Testis (tissue), 3 donors: Measurements from ENCODE around the gene SDHAF2. TPM values are rescaled to one million over a fixed set of nuclear protein-coding genes. Genes with fewer than 3 reads are reported as not detected.
"Not testable (repeated sequence)": the region's sequence is repeated elsewhere in the genome, so short reads cannot be mapped to it uniquely, and the experiment has no call there.

Experiments used
- DNase-seq: peaks from one replicate; pipeline ENCODE4 v3.0.0-alpha.2; 2019
- H3K27ac ChIP-seq, 2 donors: fragments of 200-600 bp; sonication (generic); one replicate each; pipeline ENCODE4 v1.5.1; 2019
- H3K27me3 ChIP-seq: fragments of 200-600 bp; sonication (generic); one replicate; pipeline ENCODE4 v1.5.1; 2019
- H3K36me3 ChIP-seq: fragments of 200-600 bp; sonication (generic); one replicate; pipeline ENCODE4 v1.5.1; 2017; ENCODE audit warnings: low read depth; ENCODE audit errors: missing control alignments
- H3K4me1 ChIP-seq: fragments of 200-600 bp; sonication (generic); one replicate; pipeline ENCODE4 v1.5.1; 2019
- H3K4me3 ChIP-seq, 2 donors: fragments of 200-600 bp; sonication (generic); one replicate each; pipeline ENCODE4 v1.5.1; 2017 to 2019
- H3K9me3 ChIP-seq: fragments of 200-600 bp; sonication (generic); one replicate; pipeline ENCODE4 v1.5.1; 2017
- CTCF ChIP-seq, 3 experiments: fragments of 450-650 bp in 2 of 3; fragments of 200-600 bp in 1 of 3; sonication (generic) in 1 of 3; IDR thresholded peaks; one replicate each; pipeline ENCODE4 v1.5.1; 2016 to 2019; ENCODE audit warnings: antibody characterized with exemption in 3 of 3, mild to moderate bottlenecking in 2 of 3, moderate library complexity in 1 of 3
- POLR2A ChIP-seq: fragments of 450-650 bp; IDR thresholded peaks from one replicate; pipeline ENCODE4 v1.6.1; 2017; ENCODE audit warnings: antibody characterized with exemption, mild to moderate bottlenecking, moderate library complexity
- WGBS, 2 donors: methylation state at CpG; one replicate each; pipeline ENCODE4 v1.1.5; 2018; 5-methylcytosine and 5-hydroxymethylcytosine counted together
- intact Hi-C: fragments of 100-400 bp; cut with DNase I; formaldehyde crosslinking; loops from one replicate; pipeline ENCODE4 v1.15.1; 2023; ENCODE audit warnings: low total_unique reads
- polyA plus RNA-seq: library from polyadenylated mRNA; stranded (reverse); fragments of 350-450 nt; fragmentation: Illumina TruSeq; extraction: RNeasy Lipid Tissue Mini Kit (QIAGEN cat#74804); gene quantifications from one replicate; pipeline ENCODE4 v1.2.3, GENCODE V29; 2014; ENCODE audit warnings: low read depth, low replicate concordance; ENCODE audit not compliant: insufficient read depth
- total RNA-seq, 2 donors: library from RNA; depleted of rRNA; stranded (reverse); fragments of >200 nt; gene quantifications; one replicate each; pipeline ENCODE4 v1.2.3, GENCODE V29; 2016

The SDHAF2 gene
- total and polyA plus RNA-seq, 3 donors from 2014 or later: 46.8 to 85.4 (median 66.2) TPM

DNA sequence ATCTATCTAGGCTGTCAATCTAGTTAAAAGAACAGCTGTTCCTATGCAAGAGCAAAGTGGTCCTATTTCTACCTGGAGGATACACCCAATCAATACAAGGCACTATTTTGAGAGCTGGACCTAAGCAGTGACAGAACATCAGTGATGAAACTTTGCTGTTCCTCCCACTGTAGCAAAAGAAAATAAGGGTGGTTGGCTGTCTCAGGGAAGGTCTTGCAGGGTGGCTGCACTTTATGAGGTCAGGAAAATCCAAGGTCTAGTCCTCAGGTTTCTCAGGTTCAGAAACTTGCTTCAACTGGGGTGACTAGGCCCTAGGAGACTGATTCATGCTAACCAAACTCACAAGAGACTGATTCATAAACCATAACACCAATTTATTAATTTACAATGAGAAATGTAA lies 11.8 kb upstream of the SDHAF2 start:
- no peaks in the 10 kb centered on the region for H3K4me1 ChIP-seq
- no peak overlapping the region for H3K27ac ChIP-seq
- H3K4me3 ChIP-seq: no peak overlapping the region
- H3K36me3 ChIP-seq: no peaks in the 10 kb centered on the region
- no peak for DNase-seq
- TF ChIP-seq POLR2A (no peak), CTCF (IDR thresholded peaks at IDR 0.05) (no peak)
- intact Hi-C loops: no loop called here
- no peaks in the 10 kb centered on the region for H3K9me3 ChIP-seq
- no peaks in the 10 kb centered on the region for H3K27me3 ChIP-seq

DNA sequence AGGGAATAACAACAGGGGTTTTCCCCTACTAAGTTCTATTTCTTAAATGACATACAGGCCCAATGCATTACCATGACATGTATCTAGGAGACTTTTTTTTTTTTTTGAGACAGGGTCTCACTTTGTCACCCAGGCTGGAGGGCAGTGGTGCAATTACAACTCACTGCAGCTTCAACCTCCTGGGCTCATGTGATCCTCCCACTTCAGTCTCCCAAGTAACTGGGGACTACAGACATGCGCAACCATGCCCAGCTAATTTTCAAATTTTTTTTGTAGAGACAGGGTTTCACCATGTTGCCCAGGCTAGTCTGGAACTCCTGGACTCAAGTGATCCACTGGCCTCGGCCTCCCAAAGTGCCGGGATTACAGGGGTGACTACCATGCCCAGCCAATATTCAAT lies 7.7 kb upstream of the SDHAF2 start:
- H3K36me3 ChIP-seq: no peaks in the 10 kb centered on the region
- intact Hi-C loops: no loop called here
- DNase-seq: no peak
- H3K4me3 ChIP-seq: no peak overlapping the region
- TF ChIP-seq CTCF (IDR thresholded peaks at IDR 0.05) (no peak), POLR2A (no peak)
- H3K27ac ChIP-seq: no peak overlapping the region
- 84 to 94% methylated on average over 3 of the region's 3 CpGs for WGBS, 2 donors
- H3K9me3 ChIP-seq: no peaks in the 10 kb centered on the region
- H3K4me1 ChIP-seq: peaks cover 5% of the 10 kb centered on the region
- H3K27me3 ChIP-seq: no peaks in the 10 kb centered on the region

DNA sequence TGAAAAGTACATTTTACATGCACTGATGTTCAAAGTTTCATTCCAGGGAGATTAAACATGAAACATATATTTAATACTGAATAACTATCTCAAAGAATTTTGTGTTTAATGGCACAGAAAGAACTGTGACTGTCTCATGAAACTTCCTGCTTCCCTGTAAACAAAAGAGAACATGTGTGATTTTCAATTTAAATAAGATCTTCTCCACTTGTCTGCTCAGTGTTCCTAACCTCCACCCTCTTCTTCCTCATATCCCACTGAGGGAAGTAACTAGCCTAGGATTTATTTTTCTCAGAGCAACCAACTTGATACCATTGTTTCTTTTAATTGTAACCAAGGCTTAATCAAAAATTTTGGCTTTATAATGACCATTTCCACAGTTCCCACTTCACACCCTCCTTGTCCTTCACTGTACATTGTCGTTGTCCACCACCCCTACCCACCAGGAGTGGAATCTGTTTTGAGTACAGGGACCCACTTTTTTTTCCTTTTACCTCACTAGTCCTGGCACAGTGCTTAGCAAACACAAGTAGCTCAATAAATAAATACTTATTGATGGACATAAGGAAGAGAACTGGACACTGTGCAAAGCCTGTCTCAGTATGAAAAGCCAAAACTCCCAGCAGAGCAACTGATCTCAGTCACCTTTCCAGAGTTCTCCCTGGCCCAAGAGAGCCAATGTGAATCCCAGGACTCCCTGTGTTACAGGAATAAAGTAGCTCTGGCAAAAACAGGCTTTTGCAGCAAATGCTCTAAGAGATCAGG lies 4.4 kb upstream of the SDHAF2 start:
- Histone ChIP-seq H3K27me3 (no peaks in the 10 kb centered on the region), H3K9me3 (no peaks in the 10 kb centered on the region), H3K4me3 (no peak overlapping the region), H3K36me3 (no peaks in the 10 kb centered on the region), H3K27ac (no peak overlapping the region), H3K4me1 (peaks cover 12% of the 10 kb centered on the region)
- 72 to 79% methylated on average over 1 of the region's 1 CpG for WGBS, 2 donors
- TF ChIP-seq CTCF (IDR thresholded peaks at IDR 0.05): no peak
- intact Hi-C loops: no loop called here
- no peak for DNase-seq

DNA sequence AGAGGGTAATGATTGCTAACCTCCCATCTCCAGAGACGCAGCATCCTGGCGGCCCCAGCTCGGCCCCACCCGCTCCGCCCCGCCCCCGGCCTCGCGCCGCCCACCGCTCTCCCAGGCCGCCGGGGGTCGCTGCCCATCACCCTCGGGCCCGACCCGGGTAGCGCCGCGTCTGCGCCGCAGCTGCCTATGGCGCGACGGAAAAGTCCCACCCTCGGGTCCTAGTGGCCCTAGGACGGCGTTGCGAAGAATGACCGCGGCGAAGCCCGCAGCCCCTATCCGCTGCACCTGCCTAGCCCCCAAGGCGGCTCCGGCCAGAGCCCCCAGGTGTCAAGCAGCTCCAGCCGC lies 606 bp upstream of the SDHAF2 start:
- peak; percentile 81 for DNase-seq
- no peaks in the 10 kb centered on the region for H3K27me3 ChIP-seq
- no peaks in the 10 kb centered on the region for H3K9me3 ChIP-seq
- TF ChIP-seq POLR2A (no peak), CTCF (IDR thresholded peaks at IDR 0.05) (peak; percentile 21 to 44 (median 30))
- intact Hi-C loops: no loop called here
- no peaks in the 10 kb centered on the region for H3K36me3 ChIP-seq
- H3K4me3 ChIP-seq: peak overlapping the region; percentile 92 to 98
- H3K4me1 ChIP-seq: peaks cover 29% of the 10 kb centered on the region
- H3K27ac ChIP-seq: peak overlapping the region; percentile 98
- 0% methylated on average over 35 of the region's 37 CpGs; no CpG with 5 or more reads in 1 of the 2 donors for WGBS, 2 donors

DNA sequence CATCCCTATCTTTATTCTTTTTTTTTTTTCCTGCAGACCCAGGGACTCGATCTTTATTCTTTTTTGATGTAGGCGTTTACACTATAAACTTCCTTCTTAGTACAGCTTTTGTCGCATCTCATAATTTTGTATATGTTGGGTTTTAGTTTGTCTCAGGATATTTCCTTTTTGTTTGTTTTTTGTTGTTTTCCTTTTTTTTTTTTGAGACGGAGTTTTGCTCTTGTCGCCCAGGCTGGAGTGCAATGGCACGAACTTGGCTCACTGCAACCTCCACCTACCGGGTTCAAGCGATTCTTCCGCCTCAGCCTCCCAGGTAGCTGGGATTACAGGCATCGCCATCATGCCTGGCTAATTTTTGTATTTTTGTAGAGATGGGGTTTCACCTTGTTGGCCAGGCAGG lies 915 bp downstream of the SDHAF2 start:
- not testable (repeated sequence) for H3K27ac ChIP-seq, H3K36me3 ChIP-seq, H3K27me3 ChIP-seq, DNase-seq, H3K9me3 ChIP-seq
- peak overlapping the region in 1 of 2 donors; percentile 98 for H3K4me3 ChIP-seq
- intact Hi-C loops: loop anchor here (10.0 kb wide), 1 partner anchor 96 kb away; the partner anchor contains the start of genes DDB1 and TKFC
- H3K4me1 ChIP-seq: peaks cover 29% of the 10 kb centered on the region
- 47 to 53% methylated on average over 10 of the region's 10 CpGs for WGBS, 2 donors
